GM19372 (cell line): Measurements from ENCODE around the gene BMP10.

Experiments used
- ATAC-seq: cut with Tn5 transposase; IDR thresholded peaks from one replicate; pipeline ENCODE4 v1.9.1; 2021; ENCODE audit warnings: mild to moderate bottlenecking, low read depth, moderate library complexity; ENCODE audit not compliant: unreplicated experiment

The BMP10 gene, protein sequence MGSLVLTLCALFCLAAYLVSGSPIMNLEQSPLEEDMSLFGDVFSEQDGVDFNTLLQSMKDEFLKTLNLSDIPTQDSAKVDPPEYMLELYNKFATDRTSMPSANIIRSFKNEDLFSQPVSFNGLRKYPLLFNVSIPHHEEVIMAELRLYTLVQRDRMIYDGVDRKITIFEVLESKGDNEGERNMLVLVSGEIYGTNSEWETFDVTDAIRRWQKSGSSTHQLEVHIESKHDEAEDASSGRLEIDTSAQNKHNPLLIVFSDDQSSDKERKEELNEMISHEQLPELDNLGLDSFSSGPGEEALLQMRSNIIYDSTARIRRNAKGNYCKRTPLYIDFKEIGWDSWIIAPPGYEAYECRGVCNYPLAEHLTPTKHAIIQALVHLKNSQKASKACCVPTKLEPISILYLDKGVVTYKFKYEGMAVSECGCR

DNA sequence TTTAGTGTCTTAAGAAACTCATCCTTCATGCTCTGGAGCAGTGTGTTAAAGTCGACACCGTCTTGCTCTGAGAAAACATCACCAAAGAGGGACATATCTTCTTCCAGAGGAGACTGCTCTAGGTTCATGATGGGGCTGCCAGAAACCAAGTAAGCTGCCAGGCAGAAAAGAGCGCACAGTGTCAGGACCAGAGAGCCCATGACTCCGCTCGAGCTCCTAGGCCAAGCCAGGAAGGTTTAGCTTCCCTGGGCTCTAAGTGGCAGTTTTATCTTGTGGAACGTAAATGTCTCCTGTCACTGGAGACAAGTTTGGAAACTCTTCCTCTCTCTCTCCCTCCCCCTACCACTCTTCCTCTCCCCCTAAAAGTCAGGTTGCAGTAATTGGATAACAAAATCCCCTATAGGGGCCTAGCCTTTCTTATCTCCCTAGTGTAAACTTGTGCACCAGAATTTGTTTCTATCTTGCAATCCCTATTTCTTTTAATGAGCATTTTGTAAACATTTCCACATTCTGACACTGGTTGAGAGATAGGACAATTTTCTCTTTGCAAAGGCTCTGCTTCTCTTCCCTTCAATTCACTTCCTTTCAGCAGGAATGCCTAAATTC is at the start of gene BMP10:
Gene BMP10 (minus strand): TSS at position 239 of the 606 bp plus-strand sequence. CDS start 39 bp downstream, at position 200.
- no peak for ATAC-seq

DNA sequence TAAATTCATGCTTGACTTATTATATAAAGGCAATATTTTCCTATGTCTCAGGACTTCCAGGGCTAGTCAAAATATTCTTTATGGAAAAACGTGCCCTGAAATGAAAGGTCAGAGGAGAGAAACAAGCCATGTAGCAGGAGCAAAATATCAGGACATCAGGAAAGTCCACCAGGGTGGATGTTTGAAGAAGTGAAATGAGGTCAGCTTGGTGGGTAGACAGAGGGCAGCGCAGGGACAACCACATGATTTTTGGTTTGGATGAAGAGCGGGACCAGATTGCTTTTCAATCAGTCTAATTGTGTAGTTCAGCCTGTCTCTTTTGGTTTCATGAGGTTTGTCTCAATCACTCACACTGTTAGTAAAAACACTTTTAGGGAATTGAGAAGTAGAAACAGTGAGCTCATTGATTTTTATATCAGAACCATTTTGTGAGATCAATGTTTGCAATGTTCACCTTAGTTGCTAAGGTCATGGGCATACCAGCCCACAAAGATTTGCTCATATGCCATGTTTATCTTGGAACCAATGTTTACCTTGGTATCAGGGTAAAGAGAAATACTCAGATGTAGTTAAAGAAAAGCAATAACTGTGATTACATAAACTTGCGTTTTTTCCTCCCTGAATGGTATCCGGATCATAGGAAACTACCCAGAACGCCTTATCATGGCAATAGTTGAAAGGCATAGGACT is 49.4 kb upstream of the BMP10 start:
- ATAC-seq = no peak

DNA sequence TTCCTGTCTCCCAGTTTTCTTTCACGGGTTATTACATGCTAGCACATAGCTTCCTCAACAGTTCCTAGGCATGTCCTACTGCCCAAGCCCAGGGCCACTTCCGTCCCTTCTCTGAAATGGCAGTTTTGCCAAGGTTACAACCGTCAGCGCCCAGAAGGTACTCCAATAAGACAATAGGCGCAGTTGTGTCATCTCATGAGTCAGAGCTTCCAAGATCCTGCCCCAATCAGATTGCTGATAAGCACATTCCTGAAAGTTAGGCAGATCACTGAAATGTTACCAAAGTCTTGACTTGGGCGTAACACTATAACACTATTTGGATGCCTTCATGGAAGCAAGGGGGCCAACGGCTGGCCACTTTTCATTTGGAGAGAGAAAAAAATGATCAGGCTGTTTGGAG is 47.3 kb upstream of the BMP10 start:
- ATAC-seq = no peak

DNA sequence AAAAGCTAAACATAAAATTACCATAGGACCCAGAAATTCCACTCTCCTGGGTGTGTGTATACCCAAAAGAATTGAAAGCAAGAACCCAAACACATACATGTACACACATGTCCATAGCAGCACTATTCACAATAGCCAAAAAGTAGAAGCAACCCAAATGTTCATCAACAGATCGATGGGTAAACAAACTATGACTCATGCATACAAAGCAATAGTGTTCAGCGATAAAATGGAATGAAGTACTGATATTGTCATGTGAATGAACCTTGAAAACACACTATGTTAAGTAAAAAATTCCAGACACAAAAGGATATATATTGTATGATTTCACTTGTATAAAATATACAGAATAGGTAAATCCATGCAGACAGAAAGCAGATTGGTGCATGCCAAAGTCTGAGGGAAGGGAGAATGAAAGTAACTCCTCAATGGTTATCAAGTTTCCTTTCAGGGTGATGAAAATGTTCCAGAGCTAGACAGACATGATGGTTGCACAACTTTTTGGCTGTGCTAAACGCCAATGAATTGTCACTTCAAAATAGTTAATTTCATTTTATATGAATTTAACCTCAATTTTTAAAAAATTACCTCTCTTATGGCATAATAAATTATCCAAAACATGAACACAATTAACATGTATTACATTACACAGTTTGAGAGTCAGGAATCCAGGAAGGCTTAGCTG is 46.0 kb upstream of the BMP10 start:
- ATAC-seq = no peak

DNA sequence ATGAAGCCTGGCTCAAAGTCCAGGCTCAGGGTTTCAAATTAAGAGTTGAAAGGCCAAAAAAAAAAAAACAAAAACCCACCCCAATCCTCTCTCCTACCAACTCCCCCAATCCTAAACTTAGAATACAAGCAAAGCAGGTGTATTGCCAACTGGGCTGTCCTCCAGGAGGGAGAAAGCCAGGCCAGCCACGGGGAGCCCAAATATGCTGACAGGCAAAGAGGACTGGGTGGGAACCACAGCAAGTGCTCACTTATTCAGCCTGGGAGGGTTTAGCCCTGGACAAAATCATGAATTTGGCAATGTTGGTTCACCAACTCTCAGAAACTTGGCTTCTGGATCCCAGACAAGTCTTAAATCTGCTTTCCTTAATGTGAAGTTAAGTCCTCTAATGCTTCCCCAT is 45.0 kb upstream of the BMP10 start:
- no peak for ATAC-seq

DNA sequence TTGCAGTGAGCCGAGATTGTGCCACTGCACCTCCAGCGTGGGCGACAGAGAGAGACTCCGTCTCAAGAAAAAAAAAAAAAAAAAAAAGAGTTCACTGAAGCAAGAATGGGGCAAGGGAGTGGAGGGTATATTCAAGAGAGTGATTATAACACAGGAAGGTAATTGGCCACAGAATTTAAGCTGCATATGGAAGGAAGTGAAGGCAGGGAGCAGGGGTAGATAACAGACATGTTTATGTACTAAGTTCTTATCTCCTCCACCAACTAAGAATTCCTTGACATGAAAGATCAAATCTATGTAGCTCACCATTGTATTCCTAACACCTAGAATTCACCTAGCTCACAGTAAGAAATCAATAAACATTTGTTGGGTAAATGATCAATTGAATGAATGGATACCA is 44.2 kb upstream of the BMP10 start:
- no peak for ATAC-seq

DNA sequence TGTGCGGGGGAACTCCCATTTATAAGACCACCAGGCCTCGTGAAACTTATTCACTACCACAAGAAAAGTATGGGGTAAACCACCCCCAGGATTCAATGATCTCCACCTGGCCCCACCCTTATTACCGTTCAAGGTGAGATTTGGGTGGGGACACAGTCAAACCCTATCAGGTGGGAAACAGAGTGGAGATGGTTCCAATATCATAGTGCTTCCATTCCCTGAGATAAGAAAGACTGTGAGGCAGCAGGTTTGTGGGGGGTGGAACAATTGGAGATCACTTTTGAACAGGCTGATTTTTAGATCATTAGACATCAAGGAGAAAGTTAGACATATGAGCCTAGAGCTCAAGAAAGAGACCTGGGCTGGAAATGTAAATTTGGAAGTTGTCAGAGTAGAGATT is 42.2 kb upstream of the BMP10 start:
- no peak for ATAC-seq

DNA sequence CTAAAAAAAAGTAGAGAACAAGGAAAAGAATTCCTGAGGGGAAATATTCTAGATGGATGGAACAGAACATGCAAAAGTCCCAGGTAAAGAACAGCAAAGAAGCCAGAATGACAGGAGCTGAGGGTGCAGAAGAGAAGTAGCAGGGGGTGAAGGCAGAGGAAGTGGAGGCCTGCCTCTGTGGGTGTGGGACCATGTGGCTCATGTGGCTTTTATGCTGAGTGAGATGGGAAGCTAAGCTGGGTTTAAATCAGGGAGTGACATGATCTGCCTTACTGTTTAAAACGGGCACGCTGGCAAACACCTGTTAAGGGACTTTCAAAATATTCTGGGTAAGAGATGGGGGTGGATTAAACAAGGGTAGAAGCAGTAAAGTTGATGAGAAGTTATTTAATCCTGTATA is 41.5 kb upstream of the BMP10 start:
- ATAC-seq = no peak

DNA sequence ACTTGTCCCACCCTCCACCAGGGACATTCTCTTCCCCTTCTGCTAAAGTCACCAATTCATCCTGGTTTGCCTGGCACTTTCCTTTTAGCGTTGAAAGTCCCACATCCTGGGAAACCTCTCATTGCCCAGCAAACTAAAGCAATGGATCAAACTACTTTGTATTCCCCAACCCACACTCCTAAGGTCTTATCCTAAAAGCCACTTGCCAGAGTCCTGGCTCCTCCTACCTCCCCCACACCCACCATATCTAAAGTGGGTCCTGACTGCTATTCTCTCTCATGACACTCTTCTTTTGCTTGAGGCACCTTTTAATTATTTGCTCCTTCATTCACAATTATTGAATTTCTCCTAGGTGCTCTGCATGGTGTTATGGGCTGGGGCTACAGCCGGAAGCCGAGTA is 40.9 kb upstream of the BMP10 start:
- ATAC-seq = no peak

DNA sequence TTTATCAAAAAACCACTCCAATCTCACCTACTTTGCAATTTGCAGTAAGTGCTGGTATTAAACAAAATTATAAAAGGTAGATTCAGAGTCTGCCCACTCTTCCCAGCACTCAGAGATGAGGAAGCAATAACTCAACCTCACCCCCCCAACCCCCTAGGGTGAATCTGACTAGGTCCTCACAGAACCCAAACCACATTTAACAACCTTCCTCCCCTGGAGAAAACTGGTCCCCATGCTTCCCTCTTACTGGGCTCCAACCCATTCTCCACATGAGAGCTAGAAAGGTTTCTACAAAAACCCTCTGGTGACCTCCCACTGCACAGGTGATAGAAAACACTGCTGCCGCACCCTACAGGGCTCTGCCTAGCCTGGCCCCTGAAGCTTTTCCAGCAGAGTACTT is 40.5 kb upstream of the BMP10 start:
- ATAC-seq = no peak

DNA sequence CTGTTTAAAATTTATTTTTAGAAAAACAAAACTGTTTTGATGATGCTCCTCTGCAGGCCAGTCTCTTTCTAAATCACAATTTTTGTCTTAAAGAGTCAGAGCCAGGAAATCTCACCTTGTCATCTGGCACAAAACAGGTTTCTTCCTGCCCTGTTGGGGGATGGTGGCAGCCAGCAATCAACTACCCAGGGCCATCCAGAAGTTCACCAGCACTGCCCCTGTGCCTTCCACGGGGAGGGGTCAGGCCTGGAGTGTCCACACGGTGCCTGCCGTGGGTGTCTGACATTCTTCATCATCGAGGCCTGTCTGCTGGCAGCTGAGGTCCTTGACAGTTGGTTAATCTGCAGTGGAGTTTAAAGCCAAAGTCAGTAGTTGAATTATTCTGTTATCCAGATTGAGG is 40.0 kb upstream of the BMP10 start:
- no peak for ATAC-seq

DNA sequence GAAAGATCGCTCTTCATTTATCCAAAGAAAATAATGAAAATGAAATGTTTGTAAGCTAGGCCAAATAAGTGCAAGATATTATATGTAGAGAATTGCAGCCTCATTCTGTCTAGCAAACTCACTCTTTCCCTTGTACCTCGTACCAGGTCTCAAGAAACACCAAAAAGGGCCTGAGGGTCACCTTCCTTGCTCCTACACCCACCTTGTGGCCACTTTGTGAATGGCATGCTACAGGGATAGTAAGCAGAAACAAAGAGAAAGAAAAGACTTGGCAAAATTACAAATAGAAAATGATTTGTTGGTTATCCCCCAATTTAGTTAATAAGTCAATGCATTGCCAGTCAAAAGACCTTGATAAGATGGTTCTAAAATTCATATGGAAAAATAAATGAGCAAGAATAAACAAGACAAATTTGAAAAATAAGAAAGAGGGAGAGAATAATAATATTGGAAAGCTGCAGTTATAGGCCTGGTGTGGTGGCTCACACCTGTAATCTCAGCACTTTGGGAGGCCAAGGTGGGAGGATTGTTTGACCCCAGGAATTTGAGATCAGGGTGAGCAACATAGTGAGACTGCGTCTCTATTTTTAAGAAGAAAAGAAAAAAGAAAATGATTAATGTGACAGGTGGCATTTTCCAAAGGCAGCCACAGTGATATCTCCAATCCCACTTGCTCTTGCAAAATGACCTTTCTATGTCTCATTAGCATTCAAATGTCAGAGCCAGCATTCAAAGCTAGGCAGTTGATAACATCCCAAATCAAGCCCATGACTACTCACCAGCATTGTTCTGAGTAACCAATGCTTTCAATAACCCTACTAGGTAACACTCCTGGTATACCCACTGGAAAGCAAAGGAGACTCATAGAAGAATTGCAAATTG is 38.8 kb upstream of the BMP10 start:
- ATAC-seq = peak; percentile 52

DNA sequence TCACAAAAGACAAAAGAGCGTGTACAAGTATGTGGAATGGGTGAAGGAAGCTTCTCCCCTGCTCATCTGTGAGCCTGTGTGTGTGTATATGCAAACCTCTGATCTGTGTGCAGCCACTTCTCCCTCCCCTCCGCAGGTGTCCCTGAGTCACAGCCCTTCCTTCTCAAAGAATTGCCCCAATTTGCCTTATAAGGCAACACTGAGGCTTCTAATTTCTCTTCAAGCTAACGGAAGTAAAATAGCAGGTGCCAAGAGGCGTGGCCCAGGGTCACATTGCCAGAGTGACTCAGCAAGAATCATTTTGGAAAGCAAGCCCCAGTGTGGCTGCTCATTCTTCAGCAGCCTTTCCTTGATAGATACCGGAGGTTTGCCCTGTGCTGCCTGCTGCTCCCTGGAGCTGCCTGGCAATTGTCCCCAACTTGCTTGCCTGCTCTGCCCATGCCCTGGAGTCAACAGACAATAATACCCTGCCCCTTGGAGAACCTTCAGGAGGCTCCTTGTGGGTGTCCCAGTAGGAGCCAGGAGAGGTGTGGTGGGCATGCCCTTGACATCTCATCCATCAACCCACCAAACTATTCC is 37.3 kb upstream of the BMP10 start:
- peak; percentile 85 for ATAC-seq

DNA sequence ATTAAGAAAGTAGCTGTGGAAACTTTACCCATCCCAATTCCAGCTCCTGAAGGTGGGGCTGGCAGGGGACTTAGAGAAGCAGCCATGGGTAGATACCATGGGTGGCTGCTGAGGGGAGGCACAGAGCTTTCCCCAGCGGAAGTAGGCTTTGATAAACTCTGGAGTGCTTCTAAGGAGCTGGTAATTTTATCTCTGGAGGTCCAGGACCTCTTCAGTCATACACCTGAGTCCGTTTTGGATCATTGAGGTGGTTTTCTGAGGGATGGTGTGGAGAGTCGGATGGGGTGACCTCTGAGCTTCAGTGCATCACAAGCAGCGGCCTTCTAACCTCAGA is 36.7 kb upstream of the BMP10 start:
- ATAC-seq = peak; percentile 10

DNA sequence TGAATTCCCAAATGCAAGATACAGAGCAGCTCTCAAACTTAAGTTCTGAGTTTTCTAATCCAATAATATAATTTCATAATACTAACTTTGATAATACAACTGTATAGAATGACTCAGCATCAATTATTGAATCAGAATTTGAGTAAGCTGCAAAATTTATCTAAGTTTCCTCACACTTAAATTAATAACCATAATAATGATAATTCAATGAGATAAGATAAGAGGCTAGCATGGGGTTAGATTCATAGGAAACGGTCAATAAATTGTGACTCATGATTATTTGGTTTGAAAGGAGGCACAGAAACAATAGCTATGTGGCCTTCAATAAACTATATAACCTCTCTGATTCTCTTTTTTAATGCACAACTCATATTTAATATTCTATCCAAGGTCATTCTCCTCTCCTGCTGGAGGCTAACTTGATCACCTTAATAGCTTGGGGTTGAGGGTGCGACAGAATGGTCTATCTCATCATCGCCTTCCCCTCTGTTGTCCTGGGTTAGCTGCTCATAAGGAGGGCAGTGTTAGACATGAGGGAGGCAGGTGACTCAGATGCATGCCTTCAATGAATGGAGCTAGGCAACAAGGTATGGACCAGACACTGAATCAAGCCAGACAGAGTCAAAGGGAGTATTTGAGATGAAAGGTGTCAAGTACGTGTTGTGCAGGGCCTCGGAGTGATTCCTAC is 36.2 kb upstream of the BMP10 start:
- ATAC-seq = no peak

DNA sequence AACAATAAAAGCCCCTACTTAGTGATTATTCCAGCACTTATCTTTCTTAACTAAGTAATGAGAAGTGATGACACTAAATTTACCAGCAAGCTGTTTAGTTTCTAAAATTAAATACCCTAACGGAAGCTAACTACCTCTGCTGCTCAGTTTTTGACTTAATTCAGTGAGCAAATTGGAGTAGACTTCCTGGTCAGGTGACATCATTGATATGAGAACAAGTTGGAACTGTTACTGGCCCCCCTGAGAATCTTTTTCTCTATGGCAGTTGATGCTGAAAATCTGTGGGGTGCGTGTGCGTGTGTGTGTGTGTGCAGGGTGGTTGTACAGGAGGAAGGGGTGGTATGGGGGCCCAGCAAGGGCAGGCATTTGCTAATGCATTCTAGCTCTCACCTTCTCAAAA is 35.5 kb upstream of the BMP10 start:
- no peak for ATAC-seq

DNA sequence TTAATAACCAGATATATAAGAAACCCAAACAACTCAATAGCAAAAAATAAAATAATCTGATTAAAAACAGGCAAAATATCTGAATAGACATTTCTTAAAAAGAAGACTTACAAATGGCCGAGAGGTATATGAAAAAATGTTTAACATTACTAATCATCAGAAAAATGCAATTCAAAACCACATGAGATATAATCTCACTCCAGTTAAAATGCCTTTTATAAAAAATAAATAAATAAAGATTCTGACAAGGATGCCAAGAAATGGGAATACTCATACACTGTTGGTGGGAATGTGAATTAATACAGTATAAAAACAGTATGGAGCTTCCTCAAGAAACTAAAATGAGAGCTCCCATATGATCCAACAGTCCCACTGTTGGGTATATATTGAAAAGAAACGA is 33.9 kb upstream of the BMP10 start:
- no peak for ATAC-seq

DNA sequence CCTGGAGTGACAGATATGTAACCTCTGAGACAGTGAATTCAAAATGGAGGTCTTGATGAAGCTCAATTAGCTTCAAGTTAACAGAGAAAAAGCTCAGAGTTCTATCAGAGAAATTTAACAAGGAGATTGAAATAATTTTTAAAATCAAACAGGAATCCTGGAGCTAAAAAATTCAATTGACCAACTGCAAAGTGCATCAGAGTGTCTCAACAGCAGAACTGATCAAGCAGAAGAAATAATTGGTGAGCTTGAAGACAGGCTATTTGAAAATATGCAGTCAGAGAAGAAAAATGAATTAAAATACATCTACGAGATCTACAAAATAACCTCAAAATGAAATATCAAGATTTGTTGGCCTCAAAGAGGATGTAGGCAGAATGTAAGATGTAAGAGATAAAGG is 30.4 kb upstream of the BMP10 start:
- ATAC-seq = no peak

DNA sequence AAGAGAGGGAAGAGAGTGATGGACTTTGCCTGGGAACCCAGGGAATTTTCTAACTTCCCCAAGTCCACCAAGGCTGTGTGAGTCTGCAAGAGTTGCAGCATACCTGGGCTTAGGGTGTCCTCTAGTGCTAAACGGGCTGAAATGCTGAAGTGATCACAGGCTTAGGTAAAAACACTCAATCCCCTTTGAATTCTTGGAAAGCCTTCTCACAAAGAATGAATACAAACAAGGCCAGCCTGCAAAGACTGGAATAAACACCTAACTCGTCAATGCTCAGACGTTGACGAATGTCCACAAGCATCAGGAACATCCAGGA is 30.0 kb upstream of the BMP10 start:
- no peak for ATAC-seq
